Transverse colon (tissue), 3 donors: ENCODE results near the gene SRGAP2B.
"Not testable (repeated sequence)": the region's sequence is repeated elsewhere in the genome, so short reads cannot be mapped to it uniquely, and the experiment has no call there.

Source experiments
- POLR2A ChIP-seq: fragments of 450-650 bp; IDR thresholded peaks from one replicate; pipeline ENCODE4 v1.6.1; 2016; ENCODE audit warnings: antibody characterized with exemption, mild to moderate bottlenecking, moderate library complexity
- TF ChIP-seq, protein P1 (sequence below), 5 experiments: fragments of 200-600 bp in 3 of 5; fragments of 450-650 bp in 2 of 5; sonication (generic) in 3 of 5; IDR thresholded peaks; 1 replicate in 2 of 5; 2 replicates in 3 of 5; pipeline ENCODE4 v1.5.1; 2016 to 2017; ENCODE audit warnings: antibody characterized with exemption in 5 of 5, inconsistent platforms in 3 of 5, mild to moderate bottlenecking in 2 of 5, moderate library complexity in 1 of 5

DNA sequence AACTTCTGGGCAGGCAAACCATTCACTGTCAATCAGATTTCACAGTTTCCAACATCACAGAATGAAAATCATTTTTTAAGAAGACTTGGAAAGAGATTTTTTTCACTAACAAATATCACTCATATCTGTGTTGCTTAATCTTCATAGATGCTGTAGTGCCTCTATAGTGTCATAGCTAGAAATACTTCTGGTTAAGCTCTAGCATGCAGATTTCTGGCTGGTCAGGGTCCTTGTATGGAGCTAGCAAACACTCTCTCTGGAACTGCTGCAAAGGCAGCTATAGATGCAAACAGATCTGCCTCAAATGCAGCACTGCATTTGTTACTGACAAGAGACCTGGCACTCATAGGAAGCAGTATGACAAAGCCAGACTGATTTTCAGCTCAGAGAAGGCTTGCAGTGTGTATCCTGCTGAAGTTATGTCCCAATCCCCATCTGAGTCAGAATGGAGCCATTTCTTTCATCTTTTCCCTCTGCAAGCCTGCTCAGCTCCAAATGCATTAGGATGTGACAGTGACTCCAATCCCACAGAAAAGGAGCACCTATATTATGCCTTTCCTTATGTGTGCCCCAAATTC is 99.2 kb downstream of the SRGAP2B start:
- TF ChIP-seq POLR2A: not testable (repeated sequence)
- TF ChIP-seq, protein P1, sequence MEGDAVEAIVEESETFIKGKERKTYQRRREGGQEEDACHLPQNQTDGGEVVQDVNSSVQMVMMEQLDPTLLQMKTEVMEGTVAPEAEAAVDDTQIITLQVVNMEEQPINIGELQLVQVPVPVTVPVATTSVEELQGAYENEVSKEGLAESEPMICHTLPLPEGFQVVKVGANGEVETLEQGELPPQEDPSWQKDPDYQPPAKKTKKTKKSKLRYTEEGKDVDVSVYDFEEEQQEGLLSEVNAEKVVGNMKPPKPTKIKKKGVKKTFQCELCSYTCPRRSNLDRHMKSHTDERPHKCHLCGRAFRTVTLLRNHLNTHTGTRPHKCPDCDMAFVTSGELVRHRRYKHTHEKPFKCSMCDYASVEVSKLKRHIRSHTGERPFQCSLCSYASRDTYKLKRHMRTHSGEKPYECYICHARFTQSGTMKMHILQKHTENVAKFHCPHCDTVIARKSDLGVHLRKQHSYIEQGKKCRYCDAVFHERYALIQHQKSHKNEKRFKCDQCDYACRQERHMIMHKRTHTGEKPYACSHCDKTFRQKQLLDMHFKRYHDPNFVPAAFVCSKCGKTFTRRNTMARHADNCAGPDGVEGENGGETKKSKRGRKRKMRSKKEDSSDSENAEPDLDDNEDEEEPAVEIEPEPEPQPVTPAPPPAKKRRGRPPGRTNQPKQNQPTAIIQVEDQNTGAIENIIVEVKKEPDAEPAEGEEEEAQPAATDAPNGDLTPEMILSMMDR (IDR thresholded peaks at IDR 0.05): not testable (repeated sequence)
